HFF-Myc (cell line): ENCODE results near the gene SMIM35.

Experiments
- DNase-seq: peaks from one replicate; pipeline ENCODE4 v3.0.0-alpha.2; 2011; ENCODE audit warnings: low read depth; ENCODE audit errors: extremely low read depth
- H3K4me3 ChIP-seq: replicated peaks from 2 replicates; pipeline ENCODE4 v1.5.1; 2011; ENCODE audit warnings: low read depth, mild to moderate bottlenecking, control low read depth, low read length
- CTCF ChIP-seq: IDR thresholded peaks from 2 replicates; pipeline ENCODE4 v1.5.1; 2012; ENCODE audit warnings: mild to moderate bottlenecking, low read depth, low read length, control low read depth; ENCODE audit errors: missing control alignments

SMIM35 gene

DNA sequence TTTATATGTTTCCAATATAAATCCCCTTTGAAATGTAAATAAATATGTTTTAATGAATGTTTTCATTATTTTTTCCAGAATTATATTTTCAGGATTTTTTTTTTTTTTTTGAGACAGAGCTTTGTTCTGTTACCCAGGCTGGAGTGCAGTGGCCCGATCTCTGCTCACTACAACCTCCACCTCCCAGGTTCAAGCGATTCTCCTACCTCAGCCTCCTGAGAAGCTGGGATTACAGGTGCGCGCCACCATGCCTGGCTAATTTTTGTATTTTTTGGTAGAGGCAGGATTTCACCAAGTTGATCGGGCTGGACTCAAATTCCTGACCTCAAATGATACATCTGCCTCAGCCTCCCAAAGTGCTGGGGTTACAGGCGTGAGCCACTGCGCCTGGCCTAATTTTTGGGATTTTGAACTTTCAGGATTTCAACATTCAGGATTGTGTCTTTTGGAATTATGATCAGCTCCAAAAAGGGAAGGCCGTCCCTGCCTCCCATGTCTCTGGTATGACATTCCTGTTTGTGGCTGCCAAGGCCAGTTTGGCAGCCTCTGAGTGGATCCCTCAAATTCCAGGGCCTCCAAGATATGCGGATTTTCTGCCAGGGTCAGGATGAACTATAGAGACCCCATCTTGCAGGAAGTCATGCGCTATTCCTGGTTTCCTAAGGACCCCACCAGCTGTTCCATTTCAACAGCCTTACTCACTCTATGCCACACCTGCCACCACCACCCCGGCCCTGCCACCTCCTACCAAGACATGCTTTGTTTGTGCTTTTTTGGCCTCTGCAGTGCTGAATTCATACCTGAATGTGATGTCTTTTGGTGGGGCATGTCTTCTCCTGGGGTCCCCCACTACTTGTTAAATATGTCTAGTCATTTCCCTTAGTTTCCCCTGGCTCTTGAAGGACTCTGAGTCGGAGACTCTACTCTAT is 31.8 kb downstream of the SMIM35 start:
- no peak for DNase-seq
- no peak overlapping the region for H3K4me3 ChIP-seq
- no peak for TF ChIP-seq CTCF

DNA sequence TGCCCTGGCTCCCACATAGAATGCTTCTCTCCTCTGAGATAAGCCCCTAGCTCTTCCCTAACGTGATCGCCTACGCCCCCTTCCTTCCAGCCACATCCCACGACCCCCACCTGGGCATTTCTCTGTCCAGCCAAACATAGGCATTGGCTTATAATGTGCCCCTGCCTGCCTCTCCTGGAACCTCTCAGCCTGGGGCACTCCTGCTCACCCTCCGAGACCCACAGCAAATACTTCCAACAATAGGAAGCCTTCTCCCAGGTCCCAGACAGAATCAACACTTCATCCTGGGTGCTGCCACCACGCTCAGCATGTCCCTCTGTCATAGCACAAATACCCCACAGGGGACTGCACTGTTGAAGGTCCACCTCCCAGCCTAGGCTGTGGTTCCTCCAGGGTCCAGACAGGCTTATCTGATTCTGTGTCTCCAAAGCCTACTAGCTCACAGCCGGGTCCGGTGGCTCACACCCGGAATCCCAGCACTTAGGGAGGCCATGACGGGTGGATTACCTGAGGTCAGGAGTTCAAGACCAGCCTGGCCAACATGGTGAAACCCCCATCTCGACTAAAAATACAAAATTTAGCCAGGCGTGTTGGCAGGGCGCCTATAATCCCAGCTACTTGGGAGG is 34.1 kb downstream of the SMIM35 start:
- TF ChIP-seq CTCF, result no peak
- no peak overlapping the region for H3K4me3 ChIP-seq
- DNase-seq, result no peak

DNA sequence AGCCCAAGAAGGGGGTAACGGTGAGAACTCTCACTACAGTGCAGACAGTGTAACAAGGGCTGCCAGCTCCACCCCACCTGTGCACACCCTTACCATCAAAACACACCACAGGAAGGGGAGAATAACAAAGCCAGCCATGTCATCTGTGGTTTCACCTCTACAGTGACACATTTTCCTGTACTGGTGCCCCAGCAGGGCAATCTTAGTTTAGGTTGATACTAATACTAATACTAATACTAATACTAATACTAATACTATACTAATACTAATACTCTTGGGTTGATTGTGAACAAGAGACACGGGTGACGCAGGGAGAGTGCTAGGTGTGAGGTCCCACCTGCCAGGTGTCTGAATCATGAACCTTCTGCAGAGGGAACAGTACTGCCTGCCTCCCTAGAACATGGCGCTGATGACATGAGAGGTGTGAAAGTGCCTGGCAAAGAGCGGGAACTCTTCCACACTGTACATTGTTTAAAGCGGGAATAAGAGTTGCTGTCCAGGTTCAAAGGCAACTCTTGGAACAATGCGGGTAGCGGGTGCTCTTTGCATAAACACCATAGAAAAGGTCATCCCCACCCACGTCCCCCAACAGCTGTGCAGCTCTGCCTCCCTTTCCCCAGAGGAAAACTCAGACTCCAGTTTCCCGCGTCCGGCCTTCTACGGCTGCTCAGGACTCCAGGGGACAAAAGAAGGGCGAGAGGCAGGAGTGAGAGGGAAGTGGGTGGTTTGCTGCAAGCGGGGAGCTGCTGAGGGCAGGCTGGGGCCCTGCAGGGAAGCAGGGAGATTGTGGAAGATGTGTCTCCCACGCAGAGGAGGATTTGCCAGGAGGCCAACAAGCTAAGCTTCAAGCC is 34.9 kb downstream of the SMIM35 start:
- no peak for TF ChIP-seq CTCF
- no peak for DNase-seq

DNA sequence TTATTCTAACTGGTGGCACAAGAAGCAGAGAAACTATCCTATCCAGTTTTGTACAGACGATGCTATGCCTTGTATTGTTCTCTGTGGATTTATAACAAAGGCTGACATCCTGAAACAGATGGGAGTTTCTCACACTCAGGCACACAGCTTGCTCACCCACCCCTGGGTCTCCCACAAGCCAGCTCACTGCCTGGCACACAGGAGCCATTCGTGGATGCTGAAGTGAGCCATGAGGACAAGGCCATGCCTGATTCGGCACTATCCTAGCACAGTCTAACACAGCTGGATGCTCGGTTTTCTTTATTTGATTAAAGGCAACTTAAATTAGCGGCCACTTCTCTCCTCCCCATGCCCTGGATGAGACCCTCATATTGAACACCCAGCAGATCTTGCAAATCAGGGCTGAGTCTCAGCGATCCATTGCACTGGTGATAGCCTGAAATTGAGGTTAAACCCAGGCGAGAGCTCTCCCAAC is 35.6 kb downstream of the SMIM35 start:
- TF ChIP-seq CTCF, result no peak
- DNase-seq, result no peak
- no peak overlapping the region for H3K4me3 ChIP-seq

More for the DNA sequence above, 34.9 kb downstream of the SMIM35 start:
- no peak overlapping the region for H3K4me3 ChIP-seq

GRCh38 chr11:118050208-118050891 is 36.4 kb downstream of the SMIM35 start:
- no peak overlapping the region for H3K4me3 ChIP-seq
- DNase-seq, result no peak
- no peak for TF ChIP-seq CTCF

DNA sequence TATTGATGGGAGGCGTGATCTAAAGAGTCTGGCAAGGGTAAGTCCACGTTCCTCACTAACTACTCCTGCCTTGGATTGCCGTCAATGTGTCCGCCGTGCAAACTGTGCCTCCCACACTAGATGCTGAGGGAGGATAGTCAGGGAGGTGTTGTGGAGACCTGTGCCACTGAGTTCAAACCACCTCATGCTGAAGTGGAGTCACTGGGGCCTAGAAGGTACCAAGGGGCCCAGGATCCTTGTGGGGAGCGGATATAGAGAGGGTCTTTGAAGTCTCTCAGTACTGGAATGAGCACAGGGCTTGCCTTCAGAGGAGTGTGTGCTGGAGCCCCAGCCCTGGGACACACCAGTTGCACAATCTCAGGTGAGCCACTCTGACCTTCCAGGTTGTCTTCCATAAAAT is 37.0 kb downstream of the SMIM35 start:
- DNase-seq, result no peak
- TF ChIP-seq CTCF, result no peak
- H3K4me3 ChIP-seq, result no peak overlapping the region
